Measurements from ENCODE around the gene KIRREL3. TPM values are rescaled to one million over a fixed set of nuclear protein-coding genes. Genes with fewer than 3 reads are reported as not detected.

KIRREL3 gene
- total RNA-seq, 1 experiment from 2014 or later: 1.4 TPM

GRCh38 chr11:126710804-126711399 is 289.7 kb downstream of the KIRREL3 start:
- no peak for DNase-seq (ENCODE audit: low spot score)

DNA sequence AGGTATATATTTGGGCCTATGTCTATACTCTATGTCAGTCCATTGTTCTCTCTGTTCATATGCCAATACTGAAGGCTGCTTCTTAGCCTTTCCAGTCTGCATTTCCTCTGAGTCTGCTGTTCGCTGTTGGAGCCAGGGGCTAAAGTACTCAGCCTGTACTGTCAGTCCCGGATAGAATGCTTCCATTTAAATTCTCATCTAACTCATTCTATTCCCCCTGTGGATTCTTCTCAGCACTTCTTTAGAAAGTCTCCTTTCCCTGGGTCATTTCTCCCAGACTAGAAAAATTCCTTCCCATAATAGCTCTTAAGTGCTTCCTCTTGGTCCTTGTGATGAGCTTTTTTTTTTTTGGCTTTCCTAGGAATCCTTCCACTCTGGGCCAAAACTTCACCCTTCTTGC is 293.1 kb downstream of the KIRREL3 start:
- DNase-seq (ENCODE audit: low spot score): no peak

DNA sequence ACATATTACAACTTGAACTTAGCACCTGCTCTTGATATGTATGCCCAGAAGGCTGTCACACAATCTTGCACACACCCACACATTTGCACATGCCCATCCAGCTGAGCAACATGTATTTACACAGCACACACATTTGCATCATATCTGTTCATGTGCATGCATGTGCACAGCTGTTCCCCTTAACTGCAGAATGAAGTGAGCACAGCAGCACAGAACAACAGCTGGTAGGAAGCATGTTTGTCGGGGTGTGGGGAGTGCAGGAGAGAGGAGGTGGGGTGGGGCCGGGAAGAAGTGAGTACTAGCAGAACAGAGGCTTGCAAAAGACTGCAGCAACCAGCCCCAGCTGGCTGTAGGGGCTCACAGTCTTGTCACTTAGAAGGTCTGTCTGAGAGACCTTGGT is 296.5 kb downstream of the KIRREL3 start:
- no peak for DNase-seq (ENCODE audit: low spot score)

DNA sequence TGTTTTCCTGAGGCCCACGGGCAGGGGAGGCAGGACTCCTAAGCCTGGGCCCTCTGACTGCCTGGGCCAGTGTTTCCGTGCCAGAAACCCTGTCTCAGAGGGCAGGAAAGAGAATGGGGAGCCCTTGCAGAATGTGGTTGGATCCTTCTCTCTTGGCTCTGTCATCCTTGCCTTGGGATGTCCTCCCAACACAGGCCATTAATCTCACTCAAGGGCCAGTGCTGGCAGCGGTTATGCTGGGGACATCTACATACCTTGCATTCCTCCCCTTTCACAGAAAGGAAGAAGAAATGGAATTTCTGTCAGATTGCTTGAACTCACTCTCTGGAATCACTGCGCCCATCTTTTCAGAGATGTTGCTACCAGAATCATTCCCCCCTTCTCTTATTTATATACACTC is 296.9 kb downstream of the KIRREL3 start:
- peak; percentile 55 for DNase-seq (ENCODE audit: low spot score)

- no peak for DNase-seq (ENCODE audit: low spot score)
These were observed 297.6 kb downstream of the KIRREL3 start for GRCh38 chr11:126702987-126703386.

DNA sequence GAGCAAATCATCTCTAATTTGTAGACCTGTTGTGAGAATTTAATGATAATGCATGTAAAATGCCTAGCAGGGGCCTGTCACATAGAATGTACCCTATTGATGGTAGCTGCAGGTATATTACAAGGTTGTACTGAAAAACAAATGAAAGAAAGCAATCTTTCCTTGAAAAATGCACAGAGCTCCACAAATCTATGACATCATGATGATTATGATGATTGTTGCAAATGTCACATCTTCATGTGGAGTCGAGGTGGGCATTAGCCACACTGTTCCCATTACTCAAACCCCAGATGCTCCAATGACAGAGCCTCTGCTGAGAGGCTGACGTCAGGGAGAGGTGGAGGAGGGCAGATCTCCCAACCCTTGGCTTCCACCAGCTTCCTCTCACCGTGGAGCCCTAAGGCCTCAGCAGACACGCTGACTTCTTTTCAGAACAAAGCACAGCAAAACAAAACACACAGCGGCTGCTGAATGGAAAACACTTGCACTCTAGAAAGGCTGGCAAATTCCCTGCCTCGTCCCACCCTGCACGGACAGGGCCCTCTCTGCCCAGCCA is 298.3 kb downstream of the KIRREL3 start:
- DNase-seq (ENCODE audit: low spot score): no peak

- no peak for DNase-seq (ENCODE audit: low spot score)
These were observed 299.1 kb downstream of the KIRREL3 start for GRCh38 chr11:126701520-126701897.

DNA sequence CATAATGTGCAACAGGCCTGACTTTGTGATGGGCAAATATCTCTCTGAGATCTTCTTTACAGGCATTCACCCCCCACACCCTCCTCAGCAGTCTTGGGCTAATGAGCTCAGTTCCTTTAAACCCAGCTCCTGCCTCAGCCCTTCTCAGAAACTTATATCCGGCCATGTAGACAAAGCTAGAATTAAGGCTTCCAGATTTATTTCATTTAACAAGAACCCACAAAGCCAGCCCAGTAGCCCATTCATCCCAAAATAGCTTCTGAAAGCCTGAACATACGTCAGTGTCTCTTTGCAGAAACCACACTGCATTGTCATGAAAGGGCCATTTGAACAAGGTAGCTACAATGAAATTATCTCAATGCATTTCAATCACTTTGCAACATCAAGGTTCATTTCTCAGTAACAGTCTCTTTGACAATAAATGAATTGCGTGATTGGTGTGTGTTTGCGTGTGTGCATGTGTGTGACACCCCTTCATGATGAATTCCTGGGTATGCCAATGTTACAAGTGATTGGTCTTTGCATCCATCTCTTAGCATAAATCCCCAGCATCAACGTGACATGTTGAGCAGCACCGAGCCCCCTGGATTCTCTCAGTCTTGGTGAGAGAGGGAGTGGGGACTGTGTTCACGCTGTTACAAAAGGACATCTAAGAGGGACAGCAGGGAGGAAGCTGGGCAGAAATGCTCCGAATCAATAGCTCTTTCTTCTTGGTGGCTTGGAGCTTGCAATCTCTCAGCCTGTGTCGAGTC is 299.6 kb downstream of the KIRREL3 start:
- no peak for DNase-seq (ENCODE audit: low spot score)

DNA sequence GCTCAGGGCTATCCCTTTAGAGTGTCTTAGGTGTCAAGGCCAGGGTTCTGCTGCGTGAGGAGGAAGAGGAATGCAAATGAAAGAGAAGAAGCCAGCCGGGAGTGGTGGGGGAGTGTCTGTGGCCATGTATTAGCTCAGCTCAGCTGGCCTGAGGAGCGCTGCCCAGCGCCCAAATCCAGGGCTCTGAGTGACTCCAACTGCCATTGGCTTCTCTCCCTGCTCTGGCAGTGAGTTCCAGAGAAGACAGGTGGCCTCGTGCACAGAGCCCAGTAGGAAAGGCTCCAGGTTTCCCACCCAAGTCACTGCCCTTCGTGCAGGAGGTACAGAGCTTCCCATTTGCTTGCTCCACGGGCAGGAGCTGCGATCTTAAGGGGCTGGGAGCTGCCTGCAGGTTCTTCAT is 302.0 kb downstream of the KIRREL3 start:
- no peak for DNase-seq (ENCODE audit: low spot score)

DNA sequence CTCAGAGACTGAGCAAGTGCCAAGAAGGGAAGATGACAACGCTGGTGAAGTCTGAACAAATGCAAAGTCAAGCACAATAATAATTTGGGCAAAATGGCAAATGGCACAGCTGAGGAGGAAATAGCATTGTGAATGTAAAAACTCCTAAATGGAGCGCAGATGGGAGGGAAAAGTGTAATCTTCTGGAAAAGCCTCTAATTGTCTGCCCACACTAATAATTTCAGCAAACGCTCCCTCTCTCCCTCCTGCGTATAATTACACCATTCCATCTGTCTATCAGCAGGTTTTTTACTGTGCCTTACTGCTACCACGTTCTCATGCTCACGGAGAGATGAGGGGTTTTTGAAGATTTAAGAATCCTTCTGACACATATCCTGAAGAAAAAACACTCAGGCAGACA is 302.6 kb downstream of the KIRREL3 start:
- DNase-seq (ENCODE audit: low spot score): no peak

DNA sequence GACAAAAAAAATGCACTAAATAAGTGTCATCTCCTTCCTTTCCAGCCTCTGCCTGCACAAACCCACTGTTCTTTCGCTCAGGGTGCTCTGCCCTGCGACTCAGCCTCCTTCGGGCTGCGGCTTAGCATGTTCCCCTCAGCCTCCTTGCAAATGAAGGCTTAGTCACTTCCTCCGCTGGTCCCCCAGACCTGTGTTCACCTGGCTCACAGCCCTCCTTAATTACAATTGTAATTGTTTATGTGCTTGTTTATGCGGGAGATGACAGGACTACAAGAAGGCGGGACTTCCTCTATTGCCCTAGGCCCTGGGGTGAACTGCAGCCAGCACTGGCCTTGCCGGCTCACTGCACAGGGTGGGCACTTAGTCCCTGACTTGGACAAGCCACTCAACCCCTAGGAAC is 303.6 kb downstream of the KIRREL3 start:
- peak; percentile 6 for DNase-seq (ENCODE audit: low spot score)

DNA sequence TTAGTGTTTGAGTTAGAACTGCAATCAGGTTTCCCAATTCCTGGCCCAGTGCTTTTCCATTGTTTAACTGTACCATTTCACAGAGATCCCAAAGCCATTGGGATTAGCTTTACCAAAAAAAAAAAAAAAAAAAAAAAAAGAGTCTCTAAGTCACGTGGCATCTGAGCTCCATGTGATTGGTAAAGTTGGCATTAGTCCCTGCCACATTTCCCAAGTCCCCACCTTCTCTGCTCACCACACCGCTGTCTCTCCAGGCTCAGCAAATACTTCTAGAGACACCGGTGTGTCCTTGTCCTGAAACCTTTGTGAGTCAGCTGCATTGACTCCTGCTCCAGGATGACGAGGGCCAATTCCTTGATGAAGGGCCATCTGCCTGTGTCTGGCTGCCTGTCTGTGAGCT is 305.3 kb downstream of the KIRREL3 start:
- DNase-seq (ENCODE audit: low spot score): no peak

GRCh38 chr11:126694065-126694625 is 306.4 kb downstream of the KIRREL3 start:
- no peak for DNase-seq (ENCODE audit: low spot score)

DNA sequence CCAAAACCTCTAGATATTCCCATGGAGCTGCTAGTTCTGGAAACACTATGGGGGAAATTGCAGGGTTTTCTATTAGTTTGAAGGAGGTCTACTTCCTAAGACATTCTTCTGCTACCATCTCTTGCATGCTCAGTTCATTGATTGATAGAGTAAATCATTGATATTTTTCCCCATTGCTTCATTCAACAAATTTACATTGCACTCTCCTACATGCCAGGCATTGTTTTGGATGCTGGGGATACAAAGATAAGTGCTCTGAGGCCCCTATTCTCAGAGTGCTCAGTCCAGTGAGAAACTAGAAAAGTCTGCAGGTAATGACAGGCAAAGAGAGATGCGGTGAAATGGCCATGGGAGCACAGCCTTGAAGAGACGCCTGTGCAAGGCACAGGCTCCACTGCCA is 313.1 kb downstream of the KIRREL3 start:
- DNase-seq (ENCODE audit: low spot score): no peak

DNA sequence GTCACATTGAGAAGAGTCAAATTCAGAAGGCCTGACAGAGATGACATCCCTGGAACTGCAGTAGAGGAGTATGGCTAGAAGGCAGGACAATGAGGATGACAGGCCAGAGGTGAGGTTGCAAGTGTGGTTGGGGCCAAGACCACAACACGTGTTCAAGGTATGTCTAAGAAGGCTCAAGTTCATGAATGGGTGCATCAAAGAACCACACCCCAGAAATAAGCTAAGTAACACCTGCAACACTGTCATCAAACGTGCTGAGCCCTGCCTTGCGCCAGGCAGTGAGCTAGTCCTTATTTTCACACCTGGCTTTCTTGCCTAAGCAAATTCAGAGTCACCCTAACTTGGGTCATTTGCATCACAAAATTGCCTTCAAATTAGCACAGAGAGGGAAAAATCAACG is 313.6 kb downstream of the KIRREL3 start:
- no peak for DNase-seq (ENCODE audit: low spot score)

GRCh38 chr11:126683766-126684728 is 316.5 kb downstream of the KIRREL3 start:
- DNase-seq (ENCODE audit: low spot score): no peak

DNA sequence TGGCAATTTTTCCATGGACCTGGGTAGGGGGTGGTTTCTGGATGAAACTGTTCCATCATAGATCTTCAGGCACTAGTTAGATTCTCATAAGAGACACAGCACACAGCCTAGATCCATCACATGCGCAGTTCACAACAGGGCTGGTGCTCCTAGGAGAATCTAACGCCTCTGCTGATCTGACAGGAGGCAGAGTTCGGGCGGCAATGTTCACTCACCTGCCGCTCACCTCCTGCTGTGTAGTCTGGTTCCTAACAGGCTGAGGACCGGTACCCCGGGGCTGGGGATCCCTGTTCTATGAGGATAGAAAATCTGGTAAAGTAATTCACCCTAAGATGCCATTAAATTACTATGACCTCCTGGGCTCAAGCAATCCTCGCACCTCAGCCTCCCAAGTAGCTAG is 318.0 kb downstream of the KIRREL3 start:
- DNase-seq (ENCODE audit: low spot score): no peak

DNA sequence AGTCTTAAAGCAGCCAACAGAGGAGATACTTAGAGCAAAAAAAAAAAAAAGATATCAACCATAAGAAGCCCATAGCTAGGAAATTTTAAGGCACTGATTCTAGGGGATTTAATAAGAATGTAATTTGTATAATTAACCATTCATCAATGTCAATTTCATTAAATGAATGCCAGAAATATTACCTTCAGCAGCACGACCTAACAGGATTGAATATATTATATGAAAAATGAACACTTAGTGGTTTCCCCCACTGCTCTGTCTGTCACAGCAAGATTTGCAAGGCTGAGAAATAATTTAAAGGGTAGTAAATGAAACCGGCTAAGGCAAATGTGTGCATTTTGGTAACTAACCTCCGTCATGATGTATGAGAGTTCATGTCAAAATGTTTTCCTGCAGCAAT is 319.9 kb downstream of the KIRREL3 start:
- no peak for DNase-seq (ENCODE audit: low spot score)

DNA sequence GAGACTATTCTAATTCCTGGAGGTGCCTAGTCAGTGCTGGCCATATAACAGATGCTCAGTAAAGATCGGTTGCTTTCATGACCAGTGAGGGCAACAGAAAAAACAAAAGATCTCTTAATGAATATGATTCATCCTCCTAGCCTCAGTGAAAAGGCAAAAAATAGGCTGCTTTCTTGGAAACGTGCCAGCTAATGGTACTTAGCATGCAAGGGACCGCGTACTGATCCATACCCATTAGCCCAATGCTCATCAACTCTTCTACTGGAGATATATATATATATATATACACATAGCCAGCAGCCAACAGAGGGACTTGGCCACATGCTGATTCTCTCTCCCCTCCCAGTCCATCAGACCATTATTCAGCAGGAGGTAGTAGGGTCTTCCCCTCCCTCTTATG is 320.4 kb downstream of the KIRREL3 start:
- no peak for DNase-seq (ENCODE audit: low spot score)

- DNase-seq (ENCODE audit: low spot score): no peak
These were observed 321.5 kb downstream of the KIRREL3 start for GRCh38 chr11:126679033-126679432.

- no peak for DNase-seq (ENCODE audit: low spot score)
These were observed 324.0 kb downstream of the KIRREL3 start for GRCh38 chr11:126676536-126676935.

- DNase-seq (ENCODE audit: low spot score): no peak
These were observed 327.3 kb downstream of the KIRREL3 start for GRCh38 chr11:126673319-126673718.

All from A172 (cell line).